ENCODE data around the gene IGFBP7. TPM values are rescaled to one million over a fixed set of nuclear protein-coding genes. Genes with fewer than 3 reads are reported as not detected.
"Not testable (repeated sequence)": the region's sequence is repeated elsewhere in the genome, so short reads cannot be mapped to it uniquely, and the experiment has no call there.

IGFBP7 gene
- total and polyA plus RNA-seq, 2 experiments from 2014 or later, result 951 to 1,359 TPM

DNA sequence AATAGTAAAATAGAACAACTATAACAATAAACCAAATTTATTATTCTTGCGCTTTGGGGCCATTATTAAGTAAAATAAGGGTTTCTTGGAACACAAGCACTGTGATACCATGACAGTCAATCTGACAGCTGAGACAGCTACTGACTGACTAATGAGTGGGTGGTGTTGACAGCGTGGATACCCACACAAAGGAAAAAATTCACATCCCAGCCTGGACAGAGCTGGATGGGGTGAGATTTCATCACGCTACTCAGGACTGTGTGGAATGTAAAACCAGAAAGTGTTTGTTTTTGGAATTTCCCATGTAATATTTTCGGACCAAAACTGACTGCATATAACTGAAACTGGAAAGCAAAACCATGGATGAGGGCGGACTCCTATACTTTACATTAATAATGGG lies 48.8 kb downstream of the IGFBP7 start:
- Histone ChIP-seq H3K79me2 (ENCODE audit: insufficient read depth) (peaks cover 47% of the 10 kb centered on the region), H4K20me1 (ENCODE audit: insufficient read depth) (no peaks in the 10 kb centered on the region)

DNA sequence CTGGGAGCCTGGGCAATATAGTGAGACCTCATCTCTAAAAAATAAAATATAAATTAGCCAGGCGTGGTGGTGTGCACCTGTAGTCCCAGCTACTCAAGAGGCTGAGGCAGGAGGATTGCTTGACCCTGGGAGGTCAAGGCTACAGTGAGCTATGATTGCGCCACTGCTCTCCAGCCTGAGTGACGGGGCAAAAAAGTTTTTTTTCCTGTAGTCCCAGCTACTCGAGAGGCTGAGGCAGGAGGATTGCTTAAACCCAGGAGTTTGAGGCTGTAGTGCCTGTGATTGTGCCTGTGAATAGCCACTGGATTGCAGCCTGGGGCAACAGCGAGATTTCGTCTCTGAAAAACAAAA lies 49.5 kb downstream of the IGFBP7 start:
- H3K27ac ChIP-seq; H3K9me2 ChIP-seq (ENCODE audit: insufficient read depth); H2AFZ ChIP-seq; H3K27me3 ChIP-seq (replicated peaks; ENCODE audit: insufficient read depth); H3K9ac ChIP-seq; in situ Hi-C loops (cut with MboI); H3K9me3 ChIP-seq (ENCODE audit: low read depth); H3K4me2 ChIP-seq (ENCODE audit: unreplicated experiment); H3K4me3 ChIP-seq; H4K20me1 ChIP-seq (ENCODE audit: insufficient read depth); H3K36me3 ChIP-seq (ENCODE audit: low read depth); DNase-seq: not testable (repeated sequence)
- 90 to 92% methylated on average over 6 of the region's 6 CpGs for WGBS, 2 experiments (ENCODE audit: low coverage in 1 of 2, low lambda C conversion rate in 2 of 2, missing lambda C conversion rate in 2 of 2)
- Histone ChIP-seq H3K4me1 (ENCODE audit: insufficient read depth) (peaks cover 44% of the 10 kb centered on the region), H3K79me2 (ENCODE audit: insufficient read depth) (peaks cover 51% of the 10 kb centered on the region), H3F3A (ENCODE audit: insufficient read depth) (peaks cover 38% of the 10 kb centered on the region)

More for the DNA sequence above, 48.8 kb downstream of the IGFBP7 start:
- peak; percentile 39 for DNase-seq
- H3K4me1 ChIP-seq (ENCODE audit: insufficient read depth), result peaks cover 46% of the 10 kb centered on the region
- H3F3A ChIP-seq (ENCODE audit: insufficient read depth), result peaks cover 38% of the 10 kb centered on the region
- H3K4me3 ChIP-seq, result no peak overlapping the region
- no peak overlapping the region for H2AFZ ChIP-seq
- H3K27me3 ChIP-seq (replicated peaks; ENCODE audit: insufficient read depth), result no peaks in the 10 kb centered on the region
- 0 out of 2 replicates have a peak overlapping the region, but pooled peaks have one; percentile 10 for H3K27ac ChIP-seq
- TF ChIP-seq EZH2phosphoT487 (IDR thresholded peaks at IDR 0.05; ENCODE audit: insufficient read depth, low read depth) (no peak), EZH2 (IDR thresholded peaks at IDR 0.05; ENCODE audit: insufficient read depth, poor library complexity, severe bottlenecking) (no peak)
- no peaks in the 10 kb centered on the region for H3K36me3 ChIP-seq (ENCODE audit: low read depth)
- 56 to 59% methylated on average over 5 of the region's 5 CpGs for WGBS, 2 experiments (ENCODE audit: low coverage in 1 of 2, low lambda C conversion rate in 2 of 2, missing lambda C conversion rate in 2 of 2)
- peak overlapping the region; percentile 8 for H3K4me2 ChIP-seq (ENCODE audit: unreplicated experiment)
- no peaks in the 10 kb centered on the region for H3K9me2 ChIP-seq (ENCODE audit: insufficient read depth)
- in situ Hi-C loops (cut with MboI), result no loop called here
- H3K9ac ChIP-seq, result no peak overlapping the region
- peaks cover 3% of the 10 kb centered on the region for H3K9me3 ChIP-seq (ENCODE audit: low read depth)

DNA sequence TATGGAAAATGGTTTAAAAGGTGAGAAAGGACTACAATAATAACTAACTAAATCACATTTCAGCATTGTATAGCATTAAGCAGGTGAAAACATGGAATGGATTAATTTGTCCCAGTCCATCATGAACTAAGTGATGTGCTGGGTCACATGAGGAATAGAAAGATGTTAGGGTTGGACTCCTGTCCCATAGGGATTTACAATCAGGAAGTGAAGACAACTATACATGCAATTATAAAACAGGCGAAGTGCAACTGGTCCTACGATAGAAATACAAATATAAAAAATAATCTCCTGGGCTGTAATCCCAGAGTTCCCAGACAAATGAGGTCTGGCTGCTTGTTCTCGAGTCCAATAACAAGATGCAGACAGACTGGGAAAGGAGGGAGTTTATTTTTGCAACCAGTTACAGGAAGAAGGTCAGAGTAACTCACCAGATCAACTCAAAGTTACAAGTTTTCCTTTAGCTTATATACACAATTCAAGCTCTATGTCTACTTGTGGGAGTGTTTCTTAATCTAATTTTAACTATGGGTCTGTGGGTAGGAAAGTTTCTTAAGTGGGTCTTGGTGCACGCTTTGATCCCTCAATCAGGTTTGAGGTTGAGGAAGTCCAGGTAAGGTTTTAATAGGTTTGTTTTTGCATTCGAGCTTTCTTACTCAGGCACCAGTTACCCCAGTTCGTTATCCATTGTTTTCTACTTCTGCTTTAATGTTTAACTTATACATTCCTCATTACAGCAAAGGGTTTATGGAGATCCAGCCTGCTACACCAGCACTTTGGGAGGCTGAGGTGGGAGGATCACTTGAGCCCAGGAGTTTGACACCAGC lies 50.1 kb downstream of the IGFBP7 start:
- H2AFZ ChIP-seq, result no peak overlapping the region
- H3K9me3 ChIP-seq (ENCODE audit: low read depth), result peaks cover 3% of the 10 kb centered on the region
- in situ Hi-C loops (cut with MboI), result no loop called here
- H3K9me2 ChIP-seq (ENCODE audit: insufficient read depth), result no peaks in the 10 kb centered on the region
- H3K79me2 ChIP-seq (ENCODE audit: insufficient read depth), result peaks cover 51% of the 10 kb centered on the region
- H3K4me3 ChIP-seq, result no peak overlapping the region
- no peaks in the 10 kb centered on the region for H3K27me3 ChIP-seq (replicated peaks; ENCODE audit: insufficient read depth)
- DNase-seq, result no peak
- H3K27ac ChIP-seq, result no peak overlapping the region
- H4K20me1 ChIP-seq (ENCODE audit: insufficient read depth), result no peaks in the 10 kb centered on the region
- H3K36me3 ChIP-seq (ENCODE audit: low read depth), result no peaks in the 10 kb centered on the region
- peaks cover 37% of the 10 kb centered on the region for H3F3A ChIP-seq (ENCODE audit: insufficient read depth)
- TF ChIP-seq EZH2phosphoT487 (IDR thresholded peaks at IDR 0.05; ENCODE audit: insufficient read depth, low read depth) (no peak), EZH2 (IDR thresholded peaks at IDR 0.05; ENCODE audit: insufficient read depth, poor library complexity, severe bottlenecking) (no peak)
- H3K4me2 ChIP-seq (ENCODE audit: unreplicated experiment), result no peak overlapping the region
- H3K4me1 ChIP-seq (ENCODE audit: insufficient read depth), result peaks cover 42% of the 10 kb centered on the region
- no peak overlapping the region for H3K9ac ChIP-seq
- 82 to 88% methylated on average over 6 of the region's 6 CpGs for WGBS, 2 experiments (ENCODE audit: low coverage in 1 of 2, low lambda C conversion rate in 2 of 2, missing lambda C conversion rate in 2 of 2)

DNA sequence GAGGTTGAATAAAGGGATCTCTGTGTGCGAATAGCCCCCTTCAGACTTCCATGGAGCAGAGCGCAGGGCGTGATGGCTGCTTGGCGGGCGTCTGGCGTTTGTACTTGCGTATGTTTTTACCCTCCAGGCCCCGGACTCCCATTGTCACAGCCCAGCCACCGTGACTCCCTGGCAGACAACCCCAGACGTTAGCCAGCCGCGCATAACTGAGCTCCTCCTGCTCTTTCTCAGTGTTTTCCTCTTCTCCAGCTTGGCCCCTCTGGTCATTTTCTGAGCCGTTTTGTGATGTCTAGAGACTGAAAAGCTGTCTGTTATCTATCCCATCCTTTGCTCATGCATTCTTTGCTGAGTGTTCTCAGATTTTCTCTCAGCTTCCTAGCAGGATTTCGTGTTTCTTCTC lies 54.3 kb downstream of the IGFBP7 start:
- H3K36me3 ChIP-seq (ENCODE audit: low read depth), result no peaks in the 10 kb centered on the region
- H3K9me3 ChIP-seq (ENCODE audit: low read depth), result no peaks in the 10 kb centered on the region
- DNase-seq, result no peak
- no peaks in the 10 kb centered on the region for H4K20me1 ChIP-seq (ENCODE audit: insufficient read depth)
- peaks cover 49% of the 10 kb centered on the region for H3K79me2 ChIP-seq (ENCODE audit: insufficient read depth)
- no peak overlapping the region for H3K4me2 ChIP-seq (ENCODE audit: unreplicated experiment)
- no peak overlapping the region for H3K9ac ChIP-seq
- H3F3A ChIP-seq (ENCODE audit: insufficient read depth), result peaks cover 8% of the 10 kb centered on the region; the same call in 1 of the 2 replicates
- no peak overlapping the region for H3K27ac ChIP-seq
- no peaks in the 10 kb centered on the region for H3K27me3 ChIP-seq (replicated peaks; ENCODE audit: insufficient read depth)
- 79 to 81% methylated on average over 14 of the region's 14 CpGs for WGBS, 2 experiments (ENCODE audit: low coverage in 1 of 2, low lambda C conversion rate in 2 of 2, missing lambda C conversion rate in 2 of 2)
- no peaks in the 10 kb centered on the region for H3K9me2 ChIP-seq (ENCODE audit: insufficient read depth)
- peaks cover under 1% of the 10 kb centered on the region; the same call in 1 of the 2 replicates for H3K4me1 ChIP-seq (ENCODE audit: insufficient read depth)
- H3K4me3 ChIP-seq, result no peak overlapping the region
- no peak for TF ChIP-seq EZH2 (IDR thresholded peaks at IDR 0.05; ENCODE audit: insufficient read depth, poor library complexity, severe bottlenecking)
- TF ChIP-seq EZH2phosphoT487 (IDR thresholded peaks at IDR 0.05; ENCODE audit: insufficient read depth, low read depth), result no peak
- H2AFZ ChIP-seq, result no peak overlapping the region
- in situ Hi-C loops (cut with MboI), result no loop called here
